ENCODE measurements around the gene LNPEP. TPM values are rescaled to one million over a fixed set of nuclear protein-coding genes. Genes with fewer than 3 reads are reported as not detected.

Gene LNPEP
- total and polyA plus RNA-seq, 2 of the 13 experiments (the other 11 are each of a cell fraction or from before 2014, with no cell fraction given): 8.0 to 16.9 TPM

GRCh38 chr5:96922499-96923244 lies 13.2 kb upstream of the LNPEP start (continued):
- no peak for TF ChIP-seq KDM6A (CRISPR knock-in tag; IDR thresholded peaks at IDR 0.05; ENCODE audit: low read depth)
- TF ChIP-seq ZNF251 (CRISPR knock-in tag; IDR thresholded peaks at IDR 0.05): no peak

- no peak overlapping the region for H2AFZ ChIP-seq (ENCODE audit: low read length)
- FAIRE-seq: no peak
- TF ChIP-seq UBTF (CRISPR knock-in tag; IDR thresholded peaks at IDR 0.05) (no peak), AHR (CRISPR knock-in tag; IDR thresholded peaks at IDR 0.05) (no peak), KIAA2018 (CRISPR knock-in tag; IDR thresholded peaks at IDR 0.05; ENCODE audit: borderline replicate concordance) (no peak), REXO4 (CRISPR knock-in tag; IDR thresholded peaks at IDR 0.05; ENCODE audit: borderline replicate concordance) (no peak)
These were observed 11.8 kb upstream of the LNPEP start for GRCh38 chr5:96924016-96924443.

More at GRCh38 chr5:96924016-96924443, 11.8 kb upstream of the LNPEP start:
- Histone ChIP-seq H3K4me2 (ENCODE audit: low read depth, low read length) (no peak overlapping the region), H3K79me2 (ENCODE audit: insufficient read depth, low read length) (no peaks in the 10 kb centered on the region), H3K9me3 (ENCODE audit: low read length) (no peaks in the 10 kb centered on the region), H3K27ac (ENCODE audit: extremely low read length, insufficient read depth, low read length) (no peak overlapping the region), H3K4me1 (ENCODE audit: insufficient read depth, low read length) (peaks cover 8% of the 10 kb centered on the region; the same call in 1 of the 2 replicates), H4K20me1 (ENCODE audit: insufficient read depth, low read length) (no peaks in the 10 kb centered on the region), H3K9ac (ENCODE audit: insufficient read depth, low read depth, low read length) (no peak overlapping the region), H3K36me3 (replicated peaks in 1 of 2; ENCODE audit: control insufficient read depth in 1 of 2, insufficient read depth in 2 of 2, low read length in 2 of 2) (no peaks in the 10 kb centered on the region), H3K4me3 (replicated peaks in 1 of 3; ENCODE audit: insufficient read depth in 1 of 3, low read depth in 2 of 3, low read length in 3 of 3) (no peak overlapping the region), H3K27me3 (ENCODE audit: control insufficient read depth in 1 of 2, insufficient read depth in 2 of 2, low read length in 2 of 2) (no peaks in the 10 kb centered on the region)
- DNase-seq (ENCODE audit: low spot score) (no peak), ATAC-seq (no peak; the same call in 2 of the 3 replicates)
- intact Hi-C loops (cut with micrococcal nuclease; ENCODE audit: unreplicated experiment): no loop called here
- POLR2A ChIA-PET: interaction anchor here (0.9 kb wide), 1 partner anchor 116 kb away, joined by 5 read pairs; no protein-coding TSS in a partner anchor
- 79% methylated on average over 3 of the region's 3 CpGs for WGBS (ENCODE audit: low lambda C conversion rate)
- in situ Hi-C loops (cut with HindIII; ENCODE audit: extremely low pct_ligation_motif_present, low pct_unique_long_range_greater_than_20kb): no loop called here
- CTCF ChIA-PET (ENCODE audit: low intra/inter-chr PET ratio, low total read pairs): no interaction called here
- no TSS peak for BruUV-seq (replicated peaks)

All from HepG2 (cell line).